DND-41 (cell line): ENCODE measurements around the gene AQP5.

ENCODE experiments used
- ATAC-seq: fragments of 200-7000 bp; cut with Tn5 transposase; 3 replicates; pipeline ENCODE4 v1.9.1; 2021; ENCODE audit warnings: low read depth; ENCODE audit not compliant: insufficient read depth
- DNase-seq: peaks from one replicate; pipeline ENCODE4 v3.0.0-alpha.2; 2020
- H2AFZ ChIP-seq: 2 replicates; pipeline ENCODE4 v1.6.0; 2012; ENCODE audit warnings: low read depth, low read length
- H3K27ac ChIP-seq: 2 replicates; pipeline ENCODE4 v1.5.1; 2012; ENCODE audit warnings: low read length, inconsistent platforms
- H3K27me3 ChIP-seq: fragments of 200-600 bp; sonication (generic); 2 replicates; pipeline ENCODE4 v1.6.0; 2012; ENCODE audit warnings: low read length, mild to moderate bottlenecking, inconsistent platforms; ENCODE audit not compliant: insufficient read depth, poor library complexity
- H3K36me3 ChIP-seq: 2 replicates; pipeline ENCODE4 v1.5.1; 2012; ENCODE audit warnings: low read length, inconsistent platforms; ENCODE audit not compliant: insufficient read depth
- H3K4me1 ChIP-seq: 2 replicates; pipeline ENCODE4 v1.5.1; 2012; ENCODE audit warnings: mild to moderate bottlenecking, low read length; ENCODE audit not compliant: insufficient read depth
- H3K4me2 ChIP-seq: 2 replicates; pipeline ENCODE4 v1.6.0; 2012; ENCODE audit warnings: mild to moderate bottlenecking, moderate library complexity, low read length, inconsistent platforms; ENCODE audit not compliant: insufficient read depth
- H3K4me3 ChIP-seq, 2 experiments: fragments of 200-600 bp in 1 of 2; shearing (Covaris generic) in 1 of 2; 2 replicates each; pipeline ENCODE4 v1.5.1; 2012 to 2016; ENCODE audit warnings: inconsistent platforms in 2 of 2, low read length in 2 of 2, mild to moderate bottlenecking in 2 of 2, low read depth in 1 of 2, moderate library complexity in 1 of 2
- H3K79me2 ChIP-seq: 2 replicates; pipeline ENCODE4 v1.6.0; 2012; ENCODE audit warnings: low read length, inconsistent platforms; ENCODE audit not compliant: insufficient read depth
- H3K9ac ChIP-seq: 2 replicates; pipeline ENCODE4 v1.6.0; 2012; ENCODE audit warnings: low read depth, mild to moderate bottlenecking, inconsistent platforms, low read length, moderate library complexity
- H3K9me3 ChIP-seq: 2 replicates; pipeline ENCODE4 v1.5.1; 2012; ENCODE audit warnings: low read length, moderate library complexity, mild to moderate bottlenecking, inconsistent platforms; ENCODE audit not compliant: insufficient read depth, severe bottlenecking
- H4K20me1 ChIP-seq: 2 replicates; pipeline ENCODE4 v1.6.0; 2012; ENCODE audit warnings: low read length; ENCODE audit not compliant: insufficient read depth
- EZH2 ChIP-seq: IDR thresholded peaks from 3 replicates; pipeline ENCODE4 v1.6.1; 2012; ENCODE audit warnings: borderline replicate concordance, low read depth, mild to moderate bottlenecking, moderate library complexity, low read length, inconsistent platforms; ENCODE audit not compliant: severe bottlenecking
- TF ChIP-seq, protein P1 (sequence below): IDR thresholded peaks from 2 replicates; pipeline ENCODE4 v1.5.1; 2012; ENCODE audit warnings: borderline replicate concordance, low read length, moderate library complexity, mild to moderate bottlenecking; ENCODE audit not compliant: poor library complexity, severe bottlenecking; ENCODE audit errors: extremely low read depth

The AQP5 gene

DNA sequence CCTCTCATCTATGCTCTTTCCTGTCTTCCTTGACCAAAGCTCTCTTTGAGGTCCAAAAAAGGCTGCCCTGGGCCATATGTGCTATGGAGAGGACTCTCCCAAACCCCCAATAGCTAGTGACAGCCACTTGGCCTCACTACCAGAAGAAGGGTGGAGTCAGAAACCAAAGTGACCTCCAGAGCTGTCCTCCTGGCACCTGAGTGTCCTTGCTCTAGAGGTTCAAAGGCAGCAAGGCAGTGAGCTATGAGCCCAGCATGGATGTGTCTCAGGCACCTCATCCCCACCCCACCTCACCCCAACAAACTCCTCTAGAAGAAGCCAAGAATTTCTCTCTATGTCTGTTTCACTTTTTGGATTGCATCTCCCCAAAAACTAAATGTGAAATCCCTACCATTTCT is 4.1 kb upstream of the AQP5 start:
- Histone ChIP-seq H4K20me1 (no peaks in the 10 kb centered on the region), H3K4me2 (no peak overlapping the region), H3K27ac (no peak overlapping the region), H3K9ac (no peak overlapping the region), H3K27me3 (no peaks in the 10 kb centered on the region), H2AFZ (no peak overlapping the region), H3K4me3 (no peak overlapping the region), H3K9me3 (no peaks in the 10 kb centered on the region), H3K36me3 (no peaks in the 10 kb centered on the region), H3K79me2 (no peaks in the 10 kb centered on the region), H3K4me1 (peaks cover 15% of the 10 kb centered on the region)
- TF ChIP-seq EZH2: no peak
- TF ChIP-seq, protein P1, sequence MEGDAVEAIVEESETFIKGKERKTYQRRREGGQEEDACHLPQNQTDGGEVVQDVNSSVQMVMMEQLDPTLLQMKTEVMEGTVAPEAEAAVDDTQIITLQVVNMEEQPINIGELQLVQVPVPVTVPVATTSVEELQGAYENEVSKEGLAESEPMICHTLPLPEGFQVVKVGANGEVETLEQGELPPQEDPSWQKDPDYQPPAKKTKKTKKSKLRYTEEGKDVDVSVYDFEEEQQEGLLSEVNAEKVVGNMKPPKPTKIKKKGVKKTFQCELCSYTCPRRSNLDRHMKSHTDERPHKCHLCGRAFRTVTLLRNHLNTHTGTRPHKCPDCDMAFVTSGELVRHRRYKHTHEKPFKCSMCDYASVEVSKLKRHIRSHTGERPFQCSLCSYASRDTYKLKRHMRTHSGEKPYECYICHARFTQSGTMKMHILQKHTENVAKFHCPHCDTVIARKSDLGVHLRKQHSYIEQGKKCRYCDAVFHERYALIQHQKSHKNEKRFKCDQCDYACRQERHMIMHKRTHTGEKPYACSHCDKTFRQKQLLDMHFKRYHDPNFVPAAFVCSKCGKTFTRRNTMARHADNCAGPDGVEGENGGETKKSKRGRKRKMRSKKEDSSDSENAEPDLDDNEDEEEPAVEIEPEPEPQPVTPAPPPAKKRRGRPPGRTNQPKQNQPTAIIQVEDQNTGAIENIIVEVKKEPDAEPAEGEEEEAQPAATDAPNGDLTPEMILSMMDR: no peak
- ATAC-seq (no peak), DNase-seq (no peak)

DNA sequence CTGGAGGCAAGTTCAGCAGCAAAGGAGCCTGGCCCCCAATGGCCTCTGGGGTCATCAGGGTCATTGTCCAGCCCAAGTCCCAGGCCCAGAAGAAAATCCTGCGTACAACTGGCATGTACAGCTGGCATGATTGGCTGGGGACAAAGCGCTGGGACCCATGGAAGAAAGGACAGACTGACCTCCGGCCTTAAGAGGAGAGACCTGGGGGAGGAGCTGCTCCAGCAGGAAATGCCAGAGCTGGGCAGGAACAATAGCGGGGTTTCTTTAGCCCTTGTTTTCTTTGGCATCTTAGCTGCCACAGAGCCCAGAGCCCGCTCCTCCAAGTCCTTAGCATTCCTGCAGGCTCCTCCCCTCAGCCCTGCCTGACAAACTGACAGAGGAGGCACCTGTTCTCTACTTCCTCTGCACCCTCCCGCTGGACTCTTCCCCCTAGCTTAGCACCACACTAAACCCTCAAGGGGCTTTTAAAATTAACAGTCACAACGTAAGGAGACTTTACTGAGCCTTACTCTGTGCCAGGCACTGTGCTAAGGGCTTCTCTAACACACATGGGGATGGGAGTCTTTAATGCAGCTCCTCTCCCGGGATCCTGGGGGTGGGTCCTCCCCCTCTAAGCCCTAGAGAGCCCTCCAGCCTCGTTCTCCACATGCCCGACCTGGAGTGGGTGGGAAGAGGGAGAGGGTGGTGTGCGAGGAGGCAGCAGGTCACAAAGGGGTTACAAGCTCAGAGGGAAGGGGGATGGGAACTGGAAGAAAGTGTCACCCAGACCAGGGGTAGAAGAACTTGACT is 1.8 kb upstream of the AQP5 start:
- peak overlapping the region; percentile 42; the same call in 1 of the 2 replicates for H3K27ac ChIP-seq
- no peak overlapping the region for H3K9ac ChIP-seq
- no peak overlapping the region for H3K4me2 ChIP-seq
- H4K20me1 ChIP-seq: no peaks in the 10 kb centered on the region
- H3K36me3 ChIP-seq: no peaks in the 10 kb centered on the region
- H2AFZ ChIP-seq: peak overlapping the region; percentile 53
- H3K27me3 ChIP-seq: no peaks in the 10 kb centered on the region
- TF ChIP-seq EZH2: no peak
- TF ChIP-seq, protein P1: no peak
- ATAC-seq (peak; percentile 82), DNase-seq (peak; percentile 48)
- no peak overlapping the region for H3K4me3 ChIP-seq
- no peaks in the 10 kb centered on the region for H3K9me3 ChIP-seq
- H3K4me1 ChIP-seq: peaks cover 15% of the 10 kb centered on the region
- H3K79me2 ChIP-seq: no peaks in the 10 kb centered on the region

DNA sequence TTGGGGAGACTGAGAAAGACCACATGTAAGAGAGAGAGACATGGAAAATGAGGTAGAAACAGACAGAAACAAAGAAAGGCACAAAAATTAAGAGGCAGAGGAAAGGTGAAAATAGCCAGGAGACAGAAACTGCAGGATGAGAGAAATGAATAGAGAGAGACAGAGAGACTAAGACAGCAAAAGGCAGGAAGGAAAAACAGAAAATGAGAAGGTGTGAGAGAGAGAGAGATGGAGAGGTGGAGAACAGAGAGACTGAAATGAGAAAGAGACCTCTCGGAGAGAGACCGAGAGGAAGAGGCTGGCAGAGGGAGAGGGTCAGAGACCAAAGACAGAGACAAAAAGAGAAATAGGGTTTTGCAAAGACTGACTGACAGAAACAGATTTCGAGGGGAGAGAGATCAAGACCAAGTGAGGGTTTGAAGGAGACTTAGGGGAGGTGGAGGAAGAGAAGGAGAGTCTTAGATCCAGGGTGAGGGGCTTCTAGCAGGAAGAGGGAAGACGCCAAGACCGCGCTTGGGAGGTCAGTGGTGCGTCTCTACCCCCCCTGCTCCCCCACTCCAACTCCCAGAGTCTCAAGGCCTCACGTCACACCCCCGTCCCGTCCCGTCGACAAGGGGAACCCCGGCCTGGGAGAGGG is 1.1 kb upstream of the AQP5 start:
- no peak overlapping the region for H3K9ac ChIP-seq

More for the DNA sequence above, 1.1 kb upstream of the AQP5 start:
- ATAC-seq (no peak), DNase-seq (no peak)
- TF ChIP-seq, protein P1: no peak
- no peak for TF ChIP-seq EZH2
- Histone ChIP-seq H3K4me2 (no peak overlapping the region), H3K27me3 (no peaks in the 10 kb centered on the region), H3K4me3 (no peak overlapping the region), H3K27ac (0 out of 2 replicates have a peak overlapping the region, but pooled peaks have one; percentile 42), H3K4me1 (peaks cover 15% of the 10 kb centered on the region), H4K20me1 (no peaks in the 10 kb centered on the region), H3K9me3 (no peaks in the 10 kb centered on the region), H3K36me3 (no peaks in the 10 kb centered on the region), H2AFZ (peak overlapping the region; percentile 53; the same call in 1 of the 2 replicates), H3K79me2 (no peaks in the 10 kb centered on the region)
